GM21515 (cell line): ENCODE measurements around the gene FRAS1.
"Not testable (repeated sequence)": the region's sequence is repeated elsewhere in the genome, so short reads cannot be mapped to it uniquely, and the experiment has no call there.

ENCODE experiments used
- ATAC-seq: cut with Tn5 transposase; IDR thresholded peaks from one replicate; pipeline ENCODE4 v1.9.1; 2021; ENCODE audit not compliant: unreplicated experiment

FRAS1 gene

DNA sequence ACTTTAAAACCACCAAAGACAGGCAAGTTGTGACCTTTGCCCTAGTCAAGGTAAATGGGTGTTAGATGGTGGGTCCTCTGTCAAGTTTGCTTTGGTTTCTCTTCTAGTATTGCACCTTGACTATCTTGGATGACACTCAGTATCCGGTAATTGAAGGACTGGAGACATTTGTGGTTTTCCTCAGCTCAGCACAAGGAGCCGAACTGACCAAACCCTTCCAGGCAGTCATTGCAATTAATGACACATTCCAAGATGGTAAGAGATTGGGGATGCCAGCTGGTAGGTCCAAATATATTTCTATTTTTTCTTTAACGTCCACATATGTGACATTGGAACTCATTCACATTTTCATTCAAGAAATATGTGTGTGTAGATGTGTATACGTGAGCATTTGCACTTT is 425.2 kb downstream of the FRAS1 start:
- no peak for ATAC-seq

DNA sequence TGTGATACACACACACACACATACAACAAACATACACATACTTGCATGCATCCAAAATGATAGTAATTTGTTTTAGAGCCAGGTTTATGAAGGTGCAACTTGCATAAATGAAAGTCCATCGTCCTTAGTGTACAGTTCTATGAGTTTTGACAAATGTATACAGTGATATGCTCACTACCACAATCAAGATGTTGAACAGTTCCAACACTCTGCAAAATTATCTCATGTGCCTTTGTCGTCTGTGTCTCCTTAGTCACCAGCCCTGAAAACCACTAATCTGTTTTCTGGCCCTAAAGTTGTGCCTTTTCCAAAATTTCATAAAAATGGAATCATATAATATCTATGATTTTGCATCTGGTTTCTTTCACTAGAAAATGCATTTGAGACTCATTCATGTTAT is 426.7 kb downstream of the FRAS1 start:
- ATAC-seq, result no peak

- ATAC-seq, result no peak
Observed at GRCh38 chr4:78484574-78484973, 427.5 kb downstream of the FRAS1 start.

- no peak for ATAC-seq
Observed at GRCh38 chr4:78493731-78494130, 436.6 kb downstream of the FRAS1 start.

DNA sequence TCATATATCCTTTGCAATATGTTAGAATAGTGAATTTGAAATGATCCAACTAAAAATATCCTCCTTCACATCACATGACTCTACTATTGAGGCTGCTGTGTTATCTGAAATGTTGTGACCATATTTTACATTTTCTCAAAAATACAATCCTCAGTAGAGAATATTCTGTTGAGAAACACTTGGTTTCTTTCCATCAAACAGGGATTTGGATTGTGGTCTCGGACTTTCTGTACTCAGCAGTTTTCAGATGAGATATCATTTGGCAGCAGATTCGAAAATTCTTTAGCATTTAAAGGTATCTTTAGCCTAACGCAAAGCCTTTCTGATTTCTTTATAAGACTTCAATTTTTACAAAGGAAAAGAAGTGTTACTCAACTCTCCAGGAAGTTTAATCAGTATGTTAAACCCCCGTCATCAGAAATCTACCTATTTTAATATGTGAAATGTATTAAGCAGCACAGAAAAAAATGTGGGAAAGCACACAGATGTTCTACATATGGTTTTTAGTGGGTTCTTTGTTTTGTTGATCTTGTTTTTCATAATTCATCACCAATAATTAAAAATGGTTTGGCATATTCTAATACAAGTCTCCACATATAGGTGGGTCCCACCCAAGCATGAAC is 439.0 kb downstream of the FRAS1 start:
- no peak for ATAC-seq

GRCh38 chr4:78506260-78506659 is 449.1 kb downstream of the FRAS1 start:
- not testable (repeated sequence) for ATAC-seq

GRCh38 chr4:78509043-78509442 is 451.9 kb downstream of the FRAS1 start:
- no peak for ATAC-seq

GRCh38 chr4:78510108-78510507 is 453.0 kb downstream of the FRAS1 start:
- no peak for ATAC-seq

GRCh38 chr4:78510681-78511080 is 453.6 kb downstream of the FRAS1 start:
- ATAC-seq, result no peak

DNA sequence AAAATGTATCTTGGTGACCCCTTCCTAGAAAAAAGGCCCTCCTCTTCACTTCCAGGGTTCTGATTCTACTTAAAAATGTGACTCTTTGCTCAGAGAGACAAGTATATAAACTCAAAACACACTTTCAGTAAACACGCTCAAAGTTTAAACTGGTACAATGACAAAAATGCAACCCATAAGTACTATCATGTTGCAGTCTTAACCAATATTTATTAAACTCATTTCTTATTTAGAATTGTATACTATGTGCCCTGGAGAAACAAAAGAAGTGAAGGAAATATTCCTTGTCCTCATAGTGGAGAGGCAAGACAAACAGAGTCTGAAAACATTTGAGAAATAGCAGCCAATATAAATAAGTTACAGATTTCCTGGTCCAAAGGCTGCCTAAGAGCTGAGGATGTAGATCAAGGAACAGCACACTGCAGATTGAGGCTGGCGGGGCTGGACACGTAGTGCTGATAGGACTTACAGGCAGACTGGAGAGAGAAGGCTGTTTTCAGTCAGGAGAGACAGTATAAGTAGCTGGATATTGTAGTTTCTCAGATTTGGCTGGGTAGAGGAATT is 455.3 kb downstream of the FRAS1 start:
- ATAC-seq, result no peak

DNA sequence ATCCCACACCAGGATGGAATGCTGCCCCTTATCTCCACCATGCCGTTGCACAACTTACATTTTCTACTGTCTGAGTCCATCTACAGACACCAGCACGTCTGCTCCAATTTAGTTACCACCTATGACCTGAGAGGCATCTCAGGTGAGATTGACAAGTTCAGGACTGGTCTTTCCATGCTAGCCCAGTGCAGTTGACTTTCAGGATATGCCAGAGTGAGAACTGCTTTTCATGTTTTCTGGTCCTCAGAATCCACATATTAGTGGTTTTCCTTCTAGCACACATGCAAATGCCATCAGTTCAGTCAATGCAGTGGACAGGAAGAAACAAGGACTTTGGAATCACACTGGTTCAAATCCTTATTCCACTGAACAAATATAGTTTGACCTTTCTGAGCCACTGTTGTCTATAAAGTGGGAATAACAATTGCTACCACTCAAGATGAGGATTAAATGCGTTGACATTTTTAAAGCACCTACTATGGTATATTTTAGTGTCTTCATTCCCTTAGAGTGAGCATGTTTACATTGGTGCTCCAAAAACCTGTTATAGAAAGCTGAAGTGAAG is 456.4 kb downstream of the FRAS1 start:
- no peak for ATAC-seq

GRCh38 chr4:78517050-78517652 is 460.0 kb downstream of the FRAS1 start:
- no peak for ATAC-seq

- ATAC-seq, result no peak
Observed at GRCh38 chr4:78518561-78518960, 461.4 kb downstream of the FRAS1 start.

- no peak for ATAC-seq
Observed at GRCh38 chr4:78519962-78520361, 462.8 kb downstream of the FRAS1 start.

GRCh38 chr4:78520808-78521226 is 463.7 kb downstream of the FRAS1 start:
- no peak for ATAC-seq

GRCh38 chr4:78524009-78524408 is 466.9 kb downstream of the FRAS1 start:
- no peak for ATAC-seq

DNA sequence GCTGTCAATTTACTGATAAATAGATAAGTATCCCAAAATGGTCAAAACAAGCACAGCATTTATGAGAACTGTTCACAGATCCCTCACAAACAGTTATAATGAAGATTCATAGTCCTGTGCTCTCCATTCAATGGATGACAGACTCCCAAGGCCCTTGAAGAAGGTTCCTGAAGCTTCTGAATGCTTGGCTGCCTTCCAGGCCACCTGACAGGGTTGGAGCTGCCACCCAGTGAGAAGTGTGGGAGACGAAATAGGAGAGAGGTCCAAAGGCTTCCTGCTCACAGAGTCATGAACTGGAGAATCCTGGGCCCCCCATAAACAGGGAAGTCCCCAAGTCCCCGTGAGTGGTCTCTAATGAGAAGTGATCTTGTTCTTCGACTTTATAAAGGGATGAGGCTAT is 468.4 kb downstream of the FRAS1 start:
- no peak for ATAC-seq

DNA sequence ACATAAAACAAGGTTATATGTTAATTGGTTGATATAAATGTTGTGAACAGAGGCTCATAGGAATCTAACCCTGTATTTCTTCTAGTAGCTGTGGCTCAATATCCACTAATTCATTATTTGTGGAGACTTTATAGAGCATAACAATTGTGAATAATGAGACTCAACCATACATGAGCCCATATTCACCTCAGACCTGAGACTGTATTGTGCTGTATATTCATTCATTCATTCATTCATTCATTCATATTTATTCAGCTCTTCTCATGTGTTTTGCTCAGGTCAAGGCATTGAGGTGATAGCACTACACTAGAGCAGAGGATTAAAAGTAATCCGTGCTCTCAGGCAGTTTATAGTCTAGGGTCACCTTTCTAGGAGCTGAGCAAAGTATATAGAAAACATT is 470.0 kb downstream of the FRAS1 start:
- no peak for ATAC-seq

DNA sequence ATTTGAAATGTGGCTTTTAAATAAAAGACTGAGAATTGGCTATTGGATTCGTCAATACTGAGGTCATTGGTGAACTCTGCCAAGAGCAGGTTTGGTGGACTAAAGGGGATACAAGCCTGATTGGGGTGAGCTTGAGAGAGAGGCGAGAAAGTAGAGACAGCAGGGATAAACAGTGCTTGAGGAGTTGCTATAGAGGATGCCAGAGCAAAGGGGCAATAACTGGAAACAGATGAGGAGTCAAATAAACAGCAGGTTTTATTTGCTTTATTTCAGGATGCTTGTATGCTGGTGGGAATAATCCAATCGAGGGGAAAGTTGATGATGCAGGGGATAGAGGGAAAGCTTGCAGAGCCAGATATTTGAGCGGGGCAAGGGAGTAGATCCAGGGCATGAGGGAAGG is 470.4 kb downstream of the FRAS1 start:
- ATAC-seq, result no peak

- no peak for ATAC-seq
Observed at GRCh38 chr4:78528327-78528726, 471.2 kb downstream of the FRAS1 start.

- ATAC-seq, result no peak
Observed at GRCh38 chr4:78529569-78530209, 472.6 kb downstream of the FRAS1 start.

- ATAC-seq, result no peak
Observed at GRCh38 chr4:78532046-78532445, 474.9 kb downstream of the FRAS1 start.
